ENCODE data around the gene PRKAB1.

DNA sequence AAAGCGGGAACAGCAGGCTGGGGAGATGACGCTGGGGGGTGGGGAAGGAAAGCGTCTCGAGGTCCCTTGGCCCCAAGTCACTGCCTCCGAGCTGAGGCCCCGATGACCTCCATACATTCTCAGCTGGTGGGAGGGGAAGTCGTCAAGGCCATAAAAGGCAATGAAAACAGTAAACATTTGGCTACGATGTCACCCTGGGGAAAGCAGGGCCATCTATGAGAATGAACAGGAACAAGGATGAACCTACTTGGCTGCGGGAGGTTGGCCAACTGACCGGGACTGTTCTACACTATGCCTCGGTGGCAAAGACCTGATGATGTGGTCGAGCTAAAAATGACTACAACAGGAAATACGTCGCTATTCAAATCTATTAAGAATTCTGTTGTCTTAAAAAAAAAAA lies 19.5 kb downstream of the PRKAB1 start:
- TF ChIP-seq, protein P1, sequence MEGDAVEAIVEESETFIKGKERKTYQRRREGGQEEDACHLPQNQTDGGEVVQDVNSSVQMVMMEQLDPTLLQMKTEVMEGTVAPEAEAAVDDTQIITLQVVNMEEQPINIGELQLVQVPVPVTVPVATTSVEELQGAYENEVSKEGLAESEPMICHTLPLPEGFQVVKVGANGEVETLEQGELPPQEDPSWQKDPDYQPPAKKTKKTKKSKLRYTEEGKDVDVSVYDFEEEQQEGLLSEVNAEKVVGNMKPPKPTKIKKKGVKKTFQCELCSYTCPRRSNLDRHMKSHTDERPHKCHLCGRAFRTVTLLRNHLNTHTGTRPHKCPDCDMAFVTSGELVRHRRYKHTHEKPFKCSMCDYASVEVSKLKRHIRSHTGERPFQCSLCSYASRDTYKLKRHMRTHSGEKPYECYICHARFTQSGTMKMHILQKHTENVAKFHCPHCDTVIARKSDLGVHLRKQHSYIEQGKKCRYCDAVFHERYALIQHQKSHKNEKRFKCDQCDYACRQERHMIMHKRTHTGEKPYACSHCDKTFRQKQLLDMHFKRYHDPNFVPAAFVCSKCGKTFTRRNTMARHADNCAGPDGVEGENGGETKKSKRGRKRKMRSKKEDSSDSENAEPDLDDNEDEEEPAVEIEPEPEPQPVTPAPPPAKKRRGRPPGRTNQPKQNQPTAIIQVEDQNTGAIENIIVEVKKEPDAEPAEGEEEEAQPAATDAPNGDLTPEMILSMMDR (IDR thresholded peaks at IDR 0.05 in 2 of 3, conservative IDR thresholded peaks at IDR 0.05 in 1 of 3; ENCODE audit: insufficient read depth in 2 of 3, low read depth in 1 of 3, low read length in 3 of 3): no peak
- TF ChIP-seq ZNF830 (CRISPR knock-in tag; IDR thresholded peaks at IDR 0.05) (no peak), HMG20B (CRISPR knock-in tag; IDR thresholded peaks at IDR 0.05) (no peak), POLR2AphosphoS5 (IDR thresholded peaks at IDR 0.05; ENCODE audit: control insufficient read depth, insufficient read depth, low read depth, low read length) (no peak), FOXM1 (IDR thresholded peaks at IDR 0.05; ENCODE audit: low read depth) (no peak), FOXM1 (CRISPR knock-in tag; IDR thresholded peaks at IDR 0.05; ENCODE audit: low read depth) (no peak), CREB1 (IDR thresholded peaks at IDR 0.05) (no peak), CREB1 (CRISPR knock-in tag; IDR thresholded peaks at IDR 0.05) (no peak), NCOA2 (IDR thresholded peaks at IDR 0.05; ENCODE audit: partially characterized antibody in 2 of 2) (no peak), SRSF1 (IDR thresholded peaks at IDR 0.05; ENCODE audit: low read depth, low read length) (no peak), ESRRA (IDR thresholded peaks at IDR 0.05; ENCODE audit: borderline replicate concordance, low read depth) (no peak), ZFP36 (IDR thresholded peaks at IDR 0.05; ENCODE audit: low read depth, low read length, partially characterized antibody) (no peak), TEAD2 (tag; IDR thresholded peaks at IDR 0.05) (no peak), HCFC1 (IDR thresholded peaks at IDR 0.05; ENCODE audit: low read depth, low read length) (no peak)
- TF ChIP-seq, protein P2, sequence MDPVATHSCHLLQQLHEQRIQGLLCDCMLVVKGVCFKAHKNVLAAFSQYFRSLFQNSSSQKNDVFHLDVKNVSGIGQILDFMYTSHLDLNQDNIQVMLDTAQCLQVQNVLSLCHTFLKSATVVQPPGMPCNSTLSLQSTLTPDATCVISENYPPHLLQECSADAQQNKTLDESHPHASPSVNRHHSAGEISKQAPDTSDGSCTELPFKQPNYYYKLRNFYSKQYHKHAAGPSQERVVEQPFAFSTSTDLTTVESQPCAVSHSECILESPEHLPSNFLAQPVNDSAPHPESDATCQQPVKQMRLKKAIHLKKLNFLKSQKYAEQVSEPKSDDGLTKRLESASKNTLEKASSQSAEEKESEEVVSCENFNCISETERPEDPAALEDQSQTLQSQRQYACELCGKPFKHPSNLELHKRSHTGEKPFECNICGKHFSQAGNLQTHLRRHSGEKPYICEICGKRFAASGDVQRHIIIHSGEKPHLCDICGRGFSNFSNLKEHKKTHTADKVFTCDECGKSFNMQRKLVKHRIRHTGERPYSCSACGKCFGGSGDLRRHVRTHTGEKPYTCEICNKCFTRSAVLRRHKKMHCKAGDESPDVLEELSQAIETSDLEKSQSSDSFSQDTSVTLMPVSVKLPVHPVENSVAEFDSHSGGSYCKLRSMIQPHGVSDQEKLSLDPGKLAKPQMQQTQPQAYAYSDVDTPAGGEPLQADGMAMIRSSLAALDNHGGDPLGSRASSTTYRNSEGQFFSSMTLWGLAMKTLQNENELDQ (CRISPR knock-in tag; IDR thresholded peaks at IDR 0.05; ENCODE audit: borderline replicate concordance): no peak
- TF ChIP-seq, protein P3, sequence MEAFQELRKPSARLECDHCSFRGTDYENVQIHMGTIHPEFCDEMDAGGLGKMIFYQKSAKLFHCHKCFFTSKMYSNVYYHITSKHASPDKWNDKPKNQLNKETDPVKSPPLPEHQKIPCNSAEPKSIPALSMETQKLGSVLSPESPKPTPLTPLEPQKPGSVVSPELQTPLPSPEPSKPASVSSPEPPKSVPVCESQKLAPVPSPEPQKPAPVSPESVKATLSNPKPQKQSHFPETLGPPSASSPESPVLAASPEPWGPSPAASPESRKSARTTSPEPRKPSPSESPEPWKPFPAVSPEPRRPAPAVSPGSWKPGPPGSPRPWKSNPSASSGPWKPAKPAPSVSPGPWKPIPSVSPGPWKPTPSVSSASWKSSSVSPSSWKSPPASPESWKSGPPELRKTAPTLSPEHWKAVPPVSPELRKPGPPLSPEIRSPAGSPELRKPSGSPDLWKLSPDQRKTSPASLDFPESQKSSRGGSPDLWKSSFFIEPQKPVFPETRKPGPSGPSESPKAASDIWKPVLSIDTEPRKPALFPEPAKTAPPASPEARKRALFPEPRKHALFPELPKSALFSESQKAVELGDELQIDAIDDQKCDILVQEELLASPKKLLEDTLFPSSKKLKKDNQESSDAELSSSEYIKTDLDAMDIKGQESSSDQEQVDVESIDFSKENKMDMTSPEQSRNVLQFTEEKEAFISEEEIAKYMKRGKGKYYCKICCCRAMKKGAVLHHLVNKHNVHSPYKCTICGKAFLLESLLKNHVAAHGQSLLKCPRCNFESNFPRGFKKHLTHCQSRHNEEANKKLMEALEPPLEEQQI (IDR thresholded peaks at IDR 0.05): no peak

Data from K562 (cell line).